ENCODE results near the gene CRLF1.

DNA sequence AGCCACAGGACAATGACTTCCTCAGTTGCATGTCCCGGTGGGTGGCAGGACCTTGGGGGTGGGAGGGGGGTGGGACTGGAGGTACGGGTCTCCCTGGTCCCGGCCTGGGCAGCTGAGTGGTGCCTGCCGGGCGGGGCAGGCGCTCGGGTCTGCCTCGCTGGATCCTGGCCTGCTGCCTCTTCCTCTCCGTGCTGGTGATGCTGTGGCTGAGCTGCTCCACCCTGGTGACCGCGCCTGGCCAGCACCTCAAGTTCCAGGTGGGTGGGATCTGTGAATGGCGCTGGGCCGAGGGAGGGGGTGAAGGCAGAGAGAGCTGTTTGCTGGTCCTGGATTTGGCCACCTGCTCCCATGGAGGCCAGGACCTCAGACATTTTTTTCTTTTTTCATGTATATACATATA, 11.6 kb upstream of the CRLF1 start:
- no peak for TF ChIP-seq BCL11B (tag by site-specific recombination; IDR thresholded peaks at IDR 0.05; ENCODE audit: low read depth)
- TF ChIP-seq ZNF146 (tag by site-specific recombination; IDR thresholded peaks at IDR 0.05): no peak
- TF ChIP-seq, protein P1, sequence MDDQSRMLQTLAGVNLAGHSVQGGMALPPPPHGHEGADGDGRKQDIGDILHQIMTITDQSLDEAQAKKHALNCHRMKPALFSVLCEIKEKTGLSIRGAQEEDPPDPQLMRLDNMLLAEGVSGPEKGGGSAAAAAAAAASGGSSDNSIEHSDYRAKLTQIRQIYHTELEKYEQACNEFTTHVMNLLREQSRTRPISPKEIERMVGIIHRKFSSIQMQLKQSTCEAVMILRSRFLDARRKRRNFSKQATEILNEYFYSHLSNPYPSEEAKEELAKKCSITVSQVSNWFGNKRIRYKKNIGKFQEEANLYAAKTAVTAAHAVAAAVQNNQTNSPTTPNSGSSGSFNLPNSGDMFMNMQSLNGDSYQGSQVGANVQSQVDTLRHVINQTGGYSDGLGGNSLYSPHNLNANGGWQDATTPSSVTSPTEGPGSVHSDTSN (CRISPR knock-in tag; IDR thresholded peaks at IDR 0.05): no peak
- TF ChIP-seq, protein P2, sequence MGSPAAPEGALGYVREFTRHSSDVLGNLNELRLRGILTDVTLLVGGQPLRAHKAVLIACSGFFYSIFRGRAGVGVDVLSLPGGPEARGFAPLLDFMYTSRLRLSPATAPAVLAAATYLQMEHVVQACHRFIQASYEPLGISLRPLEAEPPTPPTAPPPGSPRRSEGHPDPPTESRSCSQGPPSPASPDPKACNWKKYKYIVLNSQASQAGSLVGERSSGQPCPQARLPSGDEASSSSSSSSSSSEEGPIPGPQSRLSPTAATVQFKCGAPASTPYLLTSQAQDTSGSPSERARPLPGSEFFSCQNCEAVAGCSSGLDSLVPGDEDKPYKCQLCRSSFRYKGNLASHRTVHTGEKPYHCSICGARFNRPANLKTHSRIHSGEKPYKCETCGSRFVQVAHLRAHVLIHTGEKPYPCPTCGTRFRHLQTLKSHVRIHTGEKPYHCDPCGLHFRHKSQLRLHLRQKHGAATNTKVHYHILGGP (tag by site-specific recombination; IDR thresholded peaks at IDR 0.05): no peak
- TF ChIP-seq, protein P3, sequence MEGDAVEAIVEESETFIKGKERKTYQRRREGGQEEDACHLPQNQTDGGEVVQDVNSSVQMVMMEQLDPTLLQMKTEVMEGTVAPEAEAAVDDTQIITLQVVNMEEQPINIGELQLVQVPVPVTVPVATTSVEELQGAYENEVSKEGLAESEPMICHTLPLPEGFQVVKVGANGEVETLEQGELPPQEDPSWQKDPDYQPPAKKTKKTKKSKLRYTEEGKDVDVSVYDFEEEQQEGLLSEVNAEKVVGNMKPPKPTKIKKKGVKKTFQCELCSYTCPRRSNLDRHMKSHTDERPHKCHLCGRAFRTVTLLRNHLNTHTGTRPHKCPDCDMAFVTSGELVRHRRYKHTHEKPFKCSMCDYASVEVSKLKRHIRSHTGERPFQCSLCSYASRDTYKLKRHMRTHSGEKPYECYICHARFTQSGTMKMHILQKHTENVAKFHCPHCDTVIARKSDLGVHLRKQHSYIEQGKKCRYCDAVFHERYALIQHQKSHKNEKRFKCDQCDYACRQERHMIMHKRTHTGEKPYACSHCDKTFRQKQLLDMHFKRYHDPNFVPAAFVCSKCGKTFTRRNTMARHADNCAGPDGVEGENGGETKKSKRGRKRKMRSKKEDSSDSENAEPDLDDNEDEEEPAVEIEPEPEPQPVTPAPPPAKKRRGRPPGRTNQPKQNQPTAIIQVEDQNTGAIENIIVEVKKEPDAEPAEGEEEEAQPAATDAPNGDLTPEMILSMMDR (tag by site-specific recombination; IDR thresholded peaks at IDR 0.05): no peak
